COLO829 (cell line): Measurements from ENCODE around the gene CXCL12.

ENCODE experiments used
- DNase-seq: peaks from one replicate; pipeline ENCODE4 v3.0.0; 2012; ENCODE audit warnings: low spot score

Gene CXCL12

DNA sequence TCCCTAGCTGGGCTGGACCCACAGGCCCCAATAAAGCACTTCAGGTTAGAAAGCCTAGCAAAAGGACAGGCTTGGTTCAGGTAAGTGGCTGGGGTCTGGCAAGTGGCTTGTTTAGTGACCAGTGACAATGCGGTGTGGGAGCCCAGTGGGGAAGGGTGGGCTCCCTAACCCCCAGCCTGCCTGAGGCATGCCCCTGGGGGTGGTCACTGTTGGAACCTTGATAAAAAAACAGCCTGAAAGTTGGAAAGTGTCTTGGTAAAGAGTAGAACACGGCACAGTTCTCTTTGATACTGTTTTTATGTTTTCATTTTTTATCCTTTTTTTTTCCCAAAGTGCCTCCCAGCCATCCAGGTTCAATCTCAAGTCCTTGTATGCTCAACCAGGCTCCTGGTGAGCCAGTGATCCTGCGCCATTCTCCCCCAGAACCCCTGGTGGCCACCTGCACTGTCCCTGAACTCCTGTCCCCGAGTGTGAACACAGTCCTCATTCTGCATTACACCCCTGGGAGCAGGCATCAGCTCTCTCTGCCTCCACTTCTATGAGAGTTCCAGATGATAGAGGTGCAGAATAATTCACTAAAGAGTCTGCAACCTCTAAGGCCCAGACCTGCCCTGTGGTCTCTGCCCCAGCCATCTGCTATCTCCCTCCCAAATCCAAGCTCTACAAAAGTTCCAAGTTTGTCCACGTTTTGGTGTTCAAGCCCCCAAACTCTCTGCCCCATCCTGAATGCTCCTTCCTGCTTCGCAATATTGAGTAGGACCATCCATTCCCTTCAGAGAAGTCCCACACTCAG lies 15.0 kb upstream of the CXCL12 start:
- DNase-seq, result no peak

DNA sequence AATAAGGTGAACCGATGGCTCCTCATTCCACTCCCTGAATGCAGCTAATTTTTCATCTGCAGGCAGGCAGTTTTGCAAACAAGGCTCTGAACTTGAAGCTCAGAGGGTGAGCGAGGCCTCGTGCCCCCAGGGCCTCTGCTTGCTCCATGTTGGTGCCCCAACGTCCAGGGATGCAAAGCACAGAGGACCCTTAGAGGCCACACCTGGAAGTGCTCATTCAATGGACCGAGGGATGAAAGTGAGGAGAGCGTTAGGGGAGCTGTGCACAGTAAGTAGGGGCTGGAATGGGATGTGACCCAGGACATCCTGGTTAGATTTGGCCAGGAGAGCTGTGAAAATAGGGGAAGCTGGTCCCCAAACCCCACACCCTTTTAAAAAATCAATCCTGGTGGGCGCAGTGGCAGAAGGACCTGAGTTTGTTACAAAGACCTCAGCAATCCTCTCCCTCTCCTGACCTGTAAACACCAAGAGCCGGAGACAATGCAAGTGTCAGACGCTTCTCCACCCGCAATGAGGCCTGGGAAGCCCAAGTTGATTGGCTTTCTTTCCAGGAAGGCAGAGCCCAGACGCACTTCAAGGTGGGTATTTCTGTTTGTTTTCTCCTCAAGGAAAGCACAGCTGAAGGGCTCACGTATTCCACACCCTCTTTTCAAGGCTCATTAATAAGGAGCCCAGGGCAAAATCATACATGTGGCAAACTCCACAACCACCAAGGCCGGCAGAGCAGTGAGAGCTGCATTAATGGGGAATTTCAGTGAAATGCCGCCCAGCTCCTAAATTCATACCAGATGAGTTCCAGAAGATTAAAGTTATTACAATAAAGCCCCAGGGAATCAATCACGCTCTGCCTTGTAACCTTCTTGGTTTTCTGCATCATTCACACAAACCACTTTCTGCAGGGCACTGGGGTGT lies 14.1 kb upstream of the CXCL12 start:
- no peak for DNase-seq

DNA sequence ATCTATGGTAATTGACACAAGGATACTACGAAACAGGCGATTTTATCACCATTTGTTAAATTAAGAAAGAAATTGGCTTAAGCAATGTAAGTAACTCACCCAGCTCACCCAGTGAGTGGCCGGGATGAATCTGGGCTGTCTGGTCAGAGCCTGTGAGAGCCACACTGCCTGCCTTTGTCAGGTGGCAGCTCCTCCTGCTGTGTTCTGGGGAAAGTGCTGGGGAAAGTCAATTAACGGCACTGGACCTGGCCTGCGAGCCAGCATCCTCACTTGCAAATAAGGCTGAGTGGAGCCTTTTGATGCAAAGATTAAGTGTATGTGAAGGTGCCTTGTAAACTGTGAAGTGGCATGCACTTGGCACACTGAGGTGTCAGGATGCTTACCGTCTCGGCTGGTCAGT lies 13.4 kb upstream of the CXCL12 start:
- DNase-seq, result no peak

DNA sequence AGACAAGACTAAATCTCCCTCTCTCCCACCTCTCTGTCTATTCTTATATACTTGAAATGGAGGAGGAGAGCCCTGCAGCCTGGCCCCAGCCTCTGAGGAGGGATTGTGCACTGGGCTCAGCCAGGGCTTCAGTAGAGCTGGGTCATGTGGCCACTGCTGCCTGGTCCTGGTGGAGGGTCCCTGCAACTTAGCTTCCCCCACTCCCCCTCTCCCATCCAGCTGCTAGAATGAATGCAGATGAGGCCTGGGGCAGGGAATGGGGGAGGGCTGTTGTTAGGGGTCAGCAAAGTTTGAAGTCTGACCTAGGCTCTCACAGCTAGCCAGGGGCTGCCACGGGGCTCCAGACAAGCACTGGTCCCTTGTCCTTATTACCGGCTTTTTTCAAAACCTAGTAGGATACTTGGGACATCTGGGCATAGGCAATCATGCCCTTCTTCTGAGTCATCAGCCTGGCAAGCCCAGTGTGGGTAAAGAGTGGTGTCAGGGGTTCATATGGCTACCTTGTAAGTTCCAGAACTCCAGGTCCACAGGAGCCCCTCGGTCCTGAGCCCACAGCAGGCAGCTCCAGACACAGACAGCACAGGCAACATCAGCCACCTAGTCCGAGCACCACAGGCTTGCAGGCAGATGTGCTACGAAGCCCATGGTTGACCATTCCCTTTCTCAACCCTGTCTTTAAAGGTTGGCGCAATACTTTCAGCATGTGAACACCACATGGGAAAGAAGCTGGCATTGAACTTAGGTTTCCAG lies 12.8 kb upstream of the CXCL12 start:
- DNase-seq, result no peak

DNA sequence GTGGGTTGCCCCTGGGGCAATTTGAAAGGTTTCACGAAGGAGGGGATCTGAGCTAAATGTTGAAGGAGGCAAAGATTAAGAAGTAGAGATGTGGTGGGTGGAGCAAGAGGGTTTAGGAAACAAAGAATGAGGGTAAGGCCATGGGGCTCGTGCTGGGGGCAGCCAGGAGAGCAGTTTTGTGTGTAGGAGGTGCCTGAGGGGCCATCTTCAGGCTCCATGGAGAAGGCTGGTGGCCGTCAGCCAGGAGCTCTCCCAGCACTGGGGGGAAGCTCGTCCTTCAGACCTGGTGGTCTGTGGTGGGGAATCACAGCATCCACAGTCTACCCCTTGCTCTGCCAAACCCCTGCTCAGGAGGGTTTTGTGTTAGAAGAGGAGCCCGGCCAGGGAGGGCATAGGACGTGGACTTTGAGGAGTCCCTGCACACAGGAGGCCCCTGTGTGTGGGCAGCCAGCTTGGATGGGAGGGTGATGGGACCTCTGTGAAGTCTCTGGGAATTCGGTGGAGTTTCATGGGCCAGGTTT lies 11.8 kb upstream of the CXCL12 start:
- no peak for DNase-seq

DNA sequence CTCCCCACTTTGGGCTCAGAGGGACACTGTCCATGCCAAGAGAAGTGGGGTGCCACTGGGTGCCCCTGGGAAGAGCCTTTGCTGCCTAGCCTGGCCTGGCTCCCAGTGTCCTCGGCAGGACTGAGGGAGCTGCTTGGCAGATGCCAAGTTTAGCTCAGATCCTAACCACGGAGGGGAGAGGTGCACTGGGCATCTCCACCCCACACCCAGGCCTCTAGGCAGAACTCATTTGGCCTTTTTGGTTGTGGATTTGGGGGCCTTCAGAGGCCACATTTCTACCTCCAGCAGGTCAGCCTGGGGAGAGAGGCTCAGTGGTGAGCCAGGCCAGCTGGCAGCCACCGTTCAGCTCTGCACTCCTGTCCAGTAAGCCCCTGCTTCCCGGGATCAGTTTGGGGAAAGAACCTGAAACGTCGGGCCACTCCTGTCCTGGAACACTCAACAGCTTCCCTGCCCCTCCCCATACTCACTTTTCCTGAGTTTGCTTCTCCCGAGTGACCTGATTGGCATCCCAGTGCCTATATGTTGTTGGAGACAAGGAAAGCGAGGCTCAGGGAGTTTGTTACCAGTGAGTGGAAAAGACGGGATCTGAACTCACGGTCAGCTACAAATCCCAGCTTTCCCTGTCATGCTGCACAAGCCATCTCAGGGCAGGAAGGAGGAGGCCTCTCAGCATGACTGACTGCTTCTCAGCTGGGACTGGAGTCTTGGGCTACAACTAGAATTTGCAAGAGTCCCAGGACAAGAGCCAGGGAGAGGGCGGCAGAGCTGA lies 11.2 kb upstream of the CXCL12 start:
- DNase-seq, result no peak

DNA sequence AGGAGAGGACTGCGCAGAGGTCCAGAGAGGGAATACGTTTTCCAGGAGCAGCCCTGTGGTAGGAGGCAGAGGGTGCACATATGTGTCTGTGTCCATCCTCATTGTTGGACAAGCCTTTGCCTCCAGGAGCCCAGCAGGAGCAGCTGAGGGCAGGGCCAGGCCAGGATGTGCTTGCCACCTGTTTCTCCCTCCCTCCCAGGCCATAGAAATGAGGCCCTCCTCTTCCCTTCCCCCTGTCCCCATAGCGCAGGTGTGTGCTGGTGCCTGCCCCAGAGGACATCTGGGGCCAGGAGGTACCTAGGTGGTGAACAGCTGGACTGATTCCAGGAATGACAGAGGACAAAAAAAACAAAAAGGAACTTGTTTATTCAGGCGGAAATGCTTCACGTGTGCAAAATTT lies 10.5 kb upstream of the CXCL12 start:
- DNase-seq, result no peak

DNA sequence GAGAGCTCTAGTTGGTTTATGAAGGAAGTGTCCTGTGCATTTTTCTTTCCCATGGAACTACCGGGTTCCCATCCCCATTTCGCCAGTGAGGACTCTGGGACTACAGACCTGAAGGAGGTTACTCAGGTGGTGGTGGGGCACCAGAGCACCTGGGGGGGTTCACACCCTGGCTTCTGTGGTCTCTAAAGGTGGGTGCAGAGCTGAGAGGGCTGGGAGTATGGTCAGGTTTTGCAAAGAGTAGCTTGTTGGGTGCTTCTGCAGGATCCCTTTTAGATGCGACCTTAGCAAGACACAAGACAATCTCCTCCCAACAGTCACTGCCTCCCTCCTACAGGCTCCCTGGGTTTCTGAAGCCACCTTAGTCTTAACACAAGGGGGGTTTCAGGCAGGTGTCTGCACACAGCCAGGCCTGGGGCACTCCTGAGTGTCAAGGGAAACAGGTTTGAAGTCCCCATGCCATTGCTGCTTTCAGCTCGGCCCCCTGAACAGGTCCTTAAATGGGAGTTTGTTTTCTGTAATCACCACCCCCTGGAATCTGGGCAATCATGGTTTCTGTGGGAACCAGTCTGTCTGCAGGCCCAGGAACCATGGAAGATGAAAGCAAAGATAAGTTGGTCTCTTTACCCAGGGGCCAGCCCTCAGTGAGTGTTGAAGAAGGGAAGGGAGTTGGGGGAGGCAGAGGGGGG lies 9.9 kb upstream of the CXCL12 start:
- no peak for DNase-seq

DNA sequence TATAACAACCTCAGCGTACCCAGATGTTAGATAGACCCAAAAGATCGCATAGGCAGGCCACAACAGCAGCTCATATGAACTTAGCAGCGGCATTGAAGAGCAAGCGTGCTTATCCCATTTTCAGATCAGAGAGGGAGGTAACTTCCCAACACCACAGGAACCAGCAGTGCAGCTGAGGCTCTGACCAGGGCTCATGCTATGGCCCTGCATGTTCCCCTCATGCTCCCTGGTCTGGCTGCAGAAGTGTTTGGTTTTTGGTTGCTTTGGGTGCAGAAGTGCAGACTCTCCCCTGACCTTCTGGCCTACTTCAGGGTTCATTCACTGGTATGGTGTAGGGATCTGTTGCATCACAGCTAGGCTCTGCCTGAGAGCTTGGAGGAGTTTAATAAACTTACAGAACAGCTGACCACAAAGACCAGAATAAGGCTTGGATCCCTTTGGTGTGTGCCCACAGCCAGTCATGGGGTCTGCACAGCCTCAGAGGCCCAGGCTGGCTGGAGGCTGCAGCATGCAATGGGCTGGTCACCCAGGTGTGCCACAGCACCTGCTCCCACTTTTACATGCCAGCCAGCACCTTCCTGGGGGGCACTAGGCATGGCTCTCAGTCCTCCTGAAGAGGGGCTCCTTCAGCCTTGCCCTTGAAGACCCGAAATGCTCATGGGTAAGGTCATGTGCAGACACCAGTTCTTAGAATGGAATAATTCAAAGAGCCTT lies 9.1 kb upstream of the CXCL12 start:
- DNase-seq, result no peak

DNA sequence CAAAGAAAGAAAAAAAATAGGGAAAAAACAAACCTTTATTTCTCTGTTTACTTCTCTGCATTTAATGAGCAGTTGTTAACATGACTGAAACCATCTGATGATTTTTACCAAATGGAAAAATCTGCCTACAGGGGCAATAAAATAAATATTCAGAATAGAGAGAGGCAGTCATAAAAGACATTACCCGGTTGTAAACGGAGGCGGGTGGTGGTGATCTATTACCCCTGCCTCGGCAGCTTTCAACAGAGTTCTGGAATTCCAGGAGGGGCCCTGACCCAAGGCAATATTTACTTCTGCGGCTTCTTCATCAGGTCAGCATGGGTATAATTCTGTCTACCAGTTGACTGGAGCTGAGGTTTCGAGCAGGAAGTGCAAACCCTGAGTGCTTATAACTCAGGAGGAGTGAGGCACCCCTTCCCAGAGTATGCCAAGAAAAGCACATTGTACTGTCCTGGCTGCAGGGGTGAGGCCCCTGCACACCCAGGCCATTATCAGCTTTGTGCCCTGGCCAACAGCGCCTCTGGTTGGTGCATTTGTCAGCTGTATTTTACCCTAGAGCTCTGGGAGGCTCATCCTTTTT lies 8.2 kb upstream of the CXCL12 start:
- DNase-seq, result no peak

DNA sequence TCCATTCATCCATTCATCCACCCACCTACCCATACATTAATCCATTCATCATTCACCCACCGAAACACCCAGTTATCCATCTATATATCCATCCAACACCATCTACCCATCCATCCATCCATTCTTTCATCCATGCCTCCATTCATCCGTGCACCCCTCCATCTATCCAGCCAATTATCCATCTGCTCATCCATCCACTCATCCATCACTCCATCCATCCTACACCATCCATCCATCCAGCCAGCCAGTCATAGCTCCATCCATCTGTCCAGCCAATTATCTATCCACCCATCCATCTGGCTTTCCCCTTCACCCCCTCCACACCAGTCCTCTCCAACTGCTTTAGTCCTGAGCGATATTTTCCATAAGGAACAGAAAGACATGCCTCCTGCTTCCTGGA lies 7.5 kb upstream of the CXCL12 start:
- DNase-seq, result no peak

DNA sequence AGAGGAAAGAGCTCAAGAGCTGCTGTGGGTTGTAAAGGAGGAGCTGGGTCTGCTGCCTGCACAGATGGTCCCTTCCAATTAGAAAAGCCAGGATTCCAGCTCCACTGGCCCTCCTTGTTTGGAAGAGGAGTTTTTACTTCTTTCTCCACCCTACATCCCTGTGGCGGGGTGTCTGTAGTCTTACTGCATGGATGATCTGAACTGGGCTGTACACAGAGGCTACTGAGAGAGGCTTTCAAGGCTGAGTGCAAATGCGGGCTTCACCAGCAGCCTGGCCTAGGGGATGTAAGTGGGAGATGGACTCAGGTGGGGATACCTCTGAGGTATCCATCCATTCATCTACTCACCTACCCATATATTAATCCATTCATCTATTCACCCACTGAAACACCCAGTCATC lies 7.1 kb upstream of the CXCL12 start:
- DNase-seq, result no peak

DNA sequence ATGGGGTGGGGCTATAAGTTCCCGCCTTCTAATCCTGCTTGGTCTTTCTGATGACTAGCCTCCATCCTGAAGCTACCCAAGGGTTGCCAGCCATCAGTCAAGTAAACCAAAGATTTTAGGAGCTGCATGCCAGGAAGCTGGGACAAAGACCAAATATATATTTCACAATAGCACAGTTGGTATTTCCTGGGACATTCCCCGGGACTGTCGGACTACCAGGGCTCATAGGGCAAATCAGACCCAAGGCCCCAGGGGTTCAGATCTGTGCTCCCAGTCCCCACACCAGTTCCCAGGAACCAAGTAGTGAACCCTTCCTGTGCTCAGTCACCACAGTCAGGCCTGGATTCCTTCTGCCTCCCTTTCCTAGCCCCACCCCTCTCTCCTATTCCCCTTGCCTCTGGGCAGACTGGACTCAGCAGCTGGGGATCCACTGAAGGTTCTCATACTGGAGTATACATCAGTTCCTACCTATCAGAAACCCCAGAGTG lies 5.7 kb upstream of the CXCL12 start:
- no peak for DNase-seq

DNA sequence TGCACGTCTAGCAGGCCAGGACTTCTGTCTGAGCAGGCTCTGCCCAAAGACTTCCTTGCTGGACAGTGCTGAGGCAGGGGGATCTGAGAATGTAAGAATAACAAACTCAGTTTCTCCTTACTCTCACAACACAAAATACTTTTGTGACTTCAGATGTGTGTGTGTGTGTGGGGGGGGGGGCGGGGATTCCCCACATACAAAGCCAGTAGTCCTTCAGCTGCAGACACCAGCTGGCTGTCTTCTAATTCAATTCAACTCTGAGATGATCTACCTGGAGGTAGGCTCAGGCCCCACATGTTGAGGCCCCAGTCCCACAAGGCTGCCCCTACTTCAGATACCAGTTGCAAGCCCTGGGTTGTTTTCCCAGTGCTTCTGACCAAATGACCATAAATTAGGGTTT lies 4.7 kb upstream of the CXCL12 start:
- DNase-seq, result no peak

DNA sequence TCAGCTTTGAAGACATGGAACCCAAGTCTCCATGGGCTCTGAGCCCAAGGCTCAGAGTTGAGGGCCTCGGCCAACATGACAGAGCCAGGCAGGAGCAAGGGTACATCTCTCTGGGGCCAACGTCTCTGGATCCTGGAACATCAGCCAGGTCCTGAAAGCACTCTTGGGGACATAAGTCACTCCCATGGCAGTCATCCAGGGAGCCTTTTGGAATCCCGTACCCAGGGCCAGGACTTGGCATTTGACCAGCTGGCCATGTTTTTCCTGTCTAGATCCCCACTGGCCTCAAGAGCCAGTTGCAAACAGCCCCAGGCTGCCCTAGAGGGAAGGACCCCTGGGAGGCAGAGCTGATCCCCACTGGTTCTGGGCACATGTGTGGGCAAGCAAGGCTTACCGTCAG lies 4.3 kb upstream of the CXCL12 start:
- DNase-seq, result no peak

DNA sequence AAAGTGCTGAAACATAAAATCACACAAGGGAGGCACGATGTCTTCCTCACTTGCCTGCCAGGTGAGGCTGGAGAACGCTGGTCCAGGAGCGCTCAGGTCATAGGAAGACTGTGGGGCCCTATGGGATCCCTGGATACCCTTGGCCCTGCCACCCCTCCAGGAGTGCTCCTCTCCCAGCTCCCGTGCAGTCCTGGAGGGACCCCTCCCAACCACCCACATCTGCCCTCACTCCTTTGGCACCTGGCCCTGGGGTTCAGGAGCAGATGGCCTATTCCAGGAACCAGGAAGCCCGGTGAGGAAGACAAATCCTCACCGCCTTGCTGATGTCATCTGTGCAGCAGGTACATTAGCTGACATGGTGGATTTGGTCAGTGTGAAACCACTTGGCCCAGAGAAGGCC lies 3.7 kb upstream of the CXCL12 start:
- no peak for DNase-seq

DNA sequence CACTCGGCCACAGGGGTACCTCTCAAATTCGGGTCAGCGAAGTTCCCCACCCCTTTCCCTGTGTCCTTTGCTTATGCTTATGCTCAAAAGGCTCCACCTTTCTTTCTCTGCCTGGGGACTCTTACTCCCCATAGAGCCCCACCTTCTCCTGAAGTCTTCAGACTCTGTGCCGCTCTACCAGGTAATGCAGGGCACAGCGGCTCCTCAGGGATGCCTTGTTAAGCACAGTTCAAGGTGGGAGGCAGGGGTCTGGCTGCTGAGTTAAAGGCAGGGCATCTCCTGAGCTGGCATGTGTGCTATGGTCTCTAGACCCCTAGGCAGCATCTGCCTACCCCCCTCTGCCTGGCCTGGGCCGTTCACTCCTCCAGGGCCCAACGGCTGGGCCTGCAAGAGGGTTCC lies 3.0 kb upstream of the CXCL12 start:
- no peak for DNase-seq

DNA sequence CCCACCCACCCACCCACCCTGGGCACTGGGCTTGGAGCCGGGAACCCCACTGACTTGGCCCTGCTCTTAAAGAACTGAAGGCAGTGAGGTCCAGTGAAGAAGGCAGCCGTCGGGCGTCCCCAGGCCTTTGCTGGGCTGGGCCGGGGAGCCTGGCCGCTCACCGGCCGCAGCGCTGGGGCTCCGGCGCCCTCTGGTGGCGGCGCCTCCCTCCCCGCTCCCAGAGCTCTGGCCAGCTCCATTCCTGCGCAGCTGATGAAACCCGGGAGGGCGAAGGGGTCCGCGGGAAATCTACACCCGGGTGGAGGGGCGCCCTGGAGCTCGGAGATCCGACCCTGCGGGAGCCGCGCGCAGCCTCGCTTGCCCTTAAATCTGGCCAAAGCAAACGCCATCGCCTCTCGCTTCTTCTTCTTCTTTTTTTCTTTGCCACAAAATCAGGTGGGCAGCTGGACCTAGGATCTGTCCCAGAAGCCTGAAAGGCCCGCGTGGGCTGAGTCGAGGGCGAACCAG lies 1.7 kb upstream of the CXCL12 start:
- peak; percentile 20 for DNase-seq

DNA sequence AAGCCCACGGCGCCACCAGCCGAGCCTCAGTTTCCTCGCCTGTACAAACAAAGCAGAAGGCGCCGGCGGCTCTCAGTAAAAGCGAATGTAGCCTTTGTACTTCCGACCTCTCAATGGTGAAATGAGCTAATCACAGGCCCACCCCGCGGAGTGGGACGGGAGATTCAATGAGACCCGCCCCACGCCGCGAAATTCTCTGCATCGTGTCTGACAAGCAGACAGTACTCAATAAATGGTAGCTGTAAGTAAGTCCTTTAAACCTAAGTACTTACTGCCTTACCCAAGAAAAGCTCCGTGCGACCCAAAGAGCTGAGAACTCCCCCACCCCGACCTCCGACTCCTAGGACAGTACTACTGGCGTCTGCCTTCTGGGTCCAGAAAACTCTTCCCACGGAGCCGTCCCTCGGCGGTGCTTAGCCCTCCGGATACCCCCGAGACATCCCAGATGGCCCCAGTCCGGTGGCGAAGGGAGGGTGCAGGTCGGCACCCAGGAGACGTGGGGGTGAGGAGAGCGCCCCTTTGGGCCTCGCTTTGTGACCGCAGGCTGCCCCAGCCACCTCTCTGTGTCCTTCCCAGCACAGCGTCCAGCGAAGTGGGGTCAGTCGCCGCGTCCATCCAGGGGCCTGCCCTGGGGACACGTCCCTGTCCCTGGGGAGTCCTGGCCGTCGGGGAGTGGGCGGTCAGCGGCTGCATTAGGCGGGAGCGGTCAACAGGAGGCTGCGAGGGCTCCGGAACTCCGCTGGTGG lies 972 bp upstream of the CXCL12 start:
- no peak for DNase-seq
